Stimulated activated CD8-positive, alpha-beta memory T cell treated with anti-CD3 and anti-CD28 coated beads, Interleukin-15, amount 100 ng/mL, for 1 hour (primary cell): Measurements from ENCODE around the gene COL26A1.
"Not testable (repeated sequence)": the region's sequence is repeated elsewhere in the genome, so short reads cannot be mapped to it uniquely, and the experiment has no call there.

ENCODE experiments used
- DNase-seq: peaks from one replicate; pipeline ENCODE4 v3.0.0-alpha.2; 2020; ENCODE audit warnings: low read depth

COL26A1 gene

GRCh38 chr7:101502466-101503098 is 139.9 kb downstream of the COL26A1 start:
- no peak for DNase-seq

- DNase-seq = not testable (repeated sequence)
These were observed 142.8 kb downstream of the COL26A1 start for GRCh38 chr7:101505510-101505909.

- no peak for DNase-seq
These were observed 143.9 kb downstream of the COL26A1 start for GRCh38 chr7:101506531-101506930.

- no peak for DNase-seq
These were observed 144.7 kb downstream of the COL26A1 start for GRCh38 chr7:101507327-101507726.

- DNase-seq = no peak
These were observed 145.1 kb downstream of the COL26A1 start for GRCh38 chr7:101507791-101508252.

- no peak for DNase-seq
These were observed 147.6 kb downstream of the COL26A1 start for GRCh38 chr7:101510297-101510696.

- no peak for DNase-seq
These were observed 149.3 kb downstream of the COL26A1 start for GRCh38 chr7:101511965-101512364.

- DNase-seq = no peak
These were observed 154.2 kb downstream of the COL26A1 start for GRCh38 chr7:101516851-101517250.

- DNase-seq = no peak
These were observed 154.6 kb downstream of the COL26A1 start for GRCh38 chr7:101517304-101517703.

- DNase-seq = no peak
These were observed 155.7 kb downstream of the COL26A1 start for GRCh38 chr7:101518336-101518735.

GRCh38 chr7:101519324-101520023 is 156.8 kb downstream of the COL26A1 start:
- DNase-seq = no peak

GRCh38 chr7:101521430-101521925 is 158.8 kb downstream of the COL26A1 start:
- no peak for DNase-seq

GRCh38 chr7:101522021-101522420 is 159.3 kb downstream of the COL26A1 start:
- no peak for DNase-seq

- DNase-seq = no peak
These were observed 165.4 kb downstream of the COL26A1 start for GRCh38 chr7:101527844-101528667.

- no peak for DNase-seq
These were observed 166.9 kb downstream of the COL26A1 start for GRCh38 chr7:101529560-101529959.

GRCh38 chr7:101531726-101532357 is 169.2 kb downstream of the COL26A1 start:
- no peak for DNase-seq

GRCh38 chr7:101532400-101533102 is 169.9 kb downstream of the COL26A1 start:
- DNase-seq = no peak

- DNase-seq = no peak
These were observed 170.4 kb downstream of the COL26A1 start for GRCh38 chr7:101533103-101533465.

GRCh38 chr7:101534015-101534803 is 171.5 kb downstream of the COL26A1 start:
- DNase-seq = no peak

GRCh38 chr7:101534873-101535272 is 172.2 kb downstream of the COL26A1 start:
- no peak for DNase-seq

- DNase-seq = no peak
These were observed 172.7 kb downstream of the COL26A1 start for GRCh38 chr7:101535351-101535751.
